Measurements from ENCODE around the gene CDK7. TPM values are rescaled to one million over a fixed set of nuclear protein-coding genes. Genes with fewer than 3 reads are reported as not detected.

CDK7 gene
- polyA plus RNA-seq, 1 donor (not counting 4 experiments of a cell fraction or from before 2014, with no cell fraction given), result 80.5 TPM

GRCh38 chr5:69242215-69242927 is 7.7 kb downstream of the CDK7 start:
- H4K20me1 ChIP-seq (ENCODE audit: control insufficient read depth, extremely low read depth, insufficient read depth, low read length), result no peaks in the 10 kb centered on the region
- no peaks in the 10 kb centered on the region for H3K27me3 ChIP-seq (ENCODE audit: control insufficient read depth, extremely low read depth, insufficient read depth, low read length)
- H3K27ac ChIP-seq (ENCODE audit: control insufficient read depth, insufficient read depth, low read length), result no peak overlapping the region
- TF ChIP-seq EZH2 (IDR thresholded peaks at IDR 0.05; ENCODE audit: low read length), result no peak
- TF ChIP-seq CTCF (optimal IDR thresholded peaks at IDR 0.05 in 1 of 3, IDR thresholded peaks at IDR 0.05 in 1 of 3, conservative IDR thresholded peaks at IDR 0.05 in 1 of 3; ENCODE audit: extremely low read depth in 1 of 3, insufficient read depth in 2 of 3, low read length in 3 of 3), result no peak
- dilution Hi-C loops (cut with MboI; ENCODE audit: extremely low pct_ligation_motif_present, low sequenced_read_pairs), result no loop called here
- peak overlapping the region; percentile 36 for H3K4me2 ChIP-seq (ENCODE audit: control insufficient read depth, extremely low read depth, insufficient read depth, low read depth, low read length)
- H3K4me3 ChIP-seq (ENCODE audit: control insufficient read depth in 2 of 3, extremely low read depth in 1 of 3, insufficient read depth in 2 of 3, low read depth in 1 of 3, low read length in 3 of 3), result no peak overlapping the region
- H3K9ac ChIP-seq (ENCODE audit: control insufficient read depth, extremely low read depth, insufficient read depth, low read length), result no peak overlapping the region
- no peak overlapping the region for H2AFZ ChIP-seq (ENCODE audit: control insufficient read depth, low read length)
- H3K79me2 ChIP-seq (ENCODE audit: control insufficient read depth, insufficient read depth, low read length), result peaks cover 83% of the 10 kb centered on the region
- H3K36me3 ChIP-seq (ENCODE audit: control insufficient read depth in 2 of 2, extremely low read depth in 1 of 2, insufficient read depth in 2 of 2, low read length in 2 of 2), result peaks cover 2 to 18% of the 10 kb centered on the region in 2 experiments
- FAIRE-seq, result no peak
- H3K4me1 ChIP-seq (ENCODE audit: control insufficient read depth, extremely low read depth, insufficient read depth, low read length), result peaks cover 28% of the 10 kb centered on the region
- no peaks in the 10 kb centered on the region for H3K9me1 ChIP-seq (ENCODE audit: control insufficient read depth, extremely low read depth, insufficient read depth, low read length)
- H3K9me3 ChIP-seq (ENCODE audit: control insufficient read depth, low read depth, low read length), result no peaks in the 10 kb centered on the region
- DNase-seq (ENCODE audit: low read depth, low spot score), result no peak

- peaks cover 96% of the 10 kb centered on the region for H3K79me2 ChIP-seq (ENCODE audit: control insufficient read depth, insufficient read depth, low read length)
- no peaks in the 10 kb centered on the region for H3K27me3 ChIP-seq (ENCODE audit: control insufficient read depth, extremely low read depth, insufficient read depth, low read length)
- peaks cover 10% of the 10 kb centered on the region for H3K4me1 ChIP-seq (ENCODE audit: control insufficient read depth, extremely low read depth, insufficient read depth, low read length)
- no peak overlapping the region for H2AFZ ChIP-seq (ENCODE audit: control insufficient read depth, low read length)
- no peak overlapping the region for H3K9ac ChIP-seq (ENCODE audit: control insufficient read depth, extremely low read depth, insufficient read depth, low read length)
- no peaks in the 10 kb centered on the region for H4K20me1 ChIP-seq (ENCODE audit: control insufficient read depth, extremely low read depth, insufficient read depth, low read length)
- no peak overlapping the region for H3K4me2 ChIP-seq (ENCODE audit: control insufficient read depth, extremely low read depth, insufficient read depth, low read depth, low read length)
- H3K9me1 ChIP-seq (ENCODE audit: control insufficient read depth, extremely low read depth, insufficient read depth, low read length), result no peaks in the 10 kb centered on the region
- no peak for DNase-seq (ENCODE audit: low read depth, low spot score)
- dilution Hi-C loops (cut with MboI; ENCODE audit: extremely low pct_ligation_motif_present, low sequenced_read_pairs), result no loop called here
- H3K4me3 ChIP-seq (ENCODE audit: control insufficient read depth in 2 of 3, extremely low read depth in 1 of 3, insufficient read depth in 2 of 3, low read depth in 1 of 3, low read length in 3 of 3), result no peak overlapping the region
- no peak for FAIRE-seq
- H3K36me3 ChIP-seq (ENCODE audit: control insufficient read depth in 2 of 2, extremely low read depth in 1 of 2, insufficient read depth in 2 of 2, low read length in 2 of 2), result peaks cover under 1 to 2% of the 10 kb centered on the region in 2 experiments
- TF ChIP-seq CTCF (optimal IDR thresholded peaks at IDR 0.05 in 1 of 3, IDR thresholded peaks at IDR 0.05 in 1 of 3, conservative IDR thresholded peaks at IDR 0.05 in 1 of 3; ENCODE audit: extremely low read depth in 1 of 3, insufficient read depth in 2 of 3, low read length in 3 of 3) (no peak), EZH2 (IDR thresholded peaks at IDR 0.05; ENCODE audit: low read length) (no peak)
- no peaks in the 10 kb centered on the region for H3K9me3 ChIP-seq (ENCODE audit: control insufficient read depth, low read depth, low read length)
- H3K27ac ChIP-seq (ENCODE audit: control insufficient read depth, insufficient read depth, low read length), result no peak overlapping the region
Observed at GRCh38 chr5:69245031-69245430, 10.3 kb downstream of the CDK7 start.
